Measurements from ENCODE around the gene FGF14.

Gene FGF14

DNA sequence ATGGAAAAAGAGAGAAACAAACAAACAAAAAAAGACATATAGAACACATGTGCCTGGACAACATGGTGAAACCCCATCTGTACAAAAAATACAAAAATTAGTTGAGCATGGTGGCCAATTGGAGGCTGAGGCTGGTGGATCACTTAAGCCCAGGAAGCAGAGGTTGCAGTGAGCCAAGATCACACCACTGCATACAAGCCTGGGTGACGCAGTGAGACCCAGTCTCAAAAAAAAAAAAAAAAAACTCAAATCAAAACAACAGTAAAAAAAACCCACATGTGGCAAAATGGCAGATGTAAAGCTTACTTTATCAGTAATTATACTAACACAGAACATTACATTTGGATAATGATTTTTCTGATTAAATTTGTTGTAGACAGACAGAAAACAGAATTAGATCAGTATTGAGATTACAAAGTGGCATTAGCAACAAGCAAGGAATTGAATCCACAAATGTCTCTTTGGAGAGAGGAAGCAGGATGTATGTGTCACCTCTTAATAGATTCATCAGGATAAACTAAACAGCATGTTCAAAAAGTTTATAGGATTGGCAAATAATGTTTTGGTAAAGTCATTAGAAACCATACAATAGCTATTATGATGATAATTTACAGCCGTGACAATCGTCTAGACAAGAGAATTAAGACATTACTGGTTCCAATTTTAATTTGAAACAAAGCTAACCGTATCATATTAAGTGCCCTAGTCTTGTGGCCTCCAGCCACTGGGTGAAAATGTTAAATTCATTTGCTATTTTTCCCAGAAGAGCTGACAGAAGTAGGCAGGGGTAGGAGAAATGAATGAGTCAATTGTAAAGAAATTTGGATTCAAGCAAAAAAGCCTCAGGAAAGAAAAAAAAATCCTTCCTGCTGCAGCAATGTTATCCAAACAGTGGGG lies 206.0 kb downstream of the FGF14 start:
- DNase-seq (ENCODE audit: low read depth): no peak
- H3K4me3 ChIP-seq (ENCODE audit: low read length): no peak overlapping the region
- TF ChIP-seq, protein P1, sequence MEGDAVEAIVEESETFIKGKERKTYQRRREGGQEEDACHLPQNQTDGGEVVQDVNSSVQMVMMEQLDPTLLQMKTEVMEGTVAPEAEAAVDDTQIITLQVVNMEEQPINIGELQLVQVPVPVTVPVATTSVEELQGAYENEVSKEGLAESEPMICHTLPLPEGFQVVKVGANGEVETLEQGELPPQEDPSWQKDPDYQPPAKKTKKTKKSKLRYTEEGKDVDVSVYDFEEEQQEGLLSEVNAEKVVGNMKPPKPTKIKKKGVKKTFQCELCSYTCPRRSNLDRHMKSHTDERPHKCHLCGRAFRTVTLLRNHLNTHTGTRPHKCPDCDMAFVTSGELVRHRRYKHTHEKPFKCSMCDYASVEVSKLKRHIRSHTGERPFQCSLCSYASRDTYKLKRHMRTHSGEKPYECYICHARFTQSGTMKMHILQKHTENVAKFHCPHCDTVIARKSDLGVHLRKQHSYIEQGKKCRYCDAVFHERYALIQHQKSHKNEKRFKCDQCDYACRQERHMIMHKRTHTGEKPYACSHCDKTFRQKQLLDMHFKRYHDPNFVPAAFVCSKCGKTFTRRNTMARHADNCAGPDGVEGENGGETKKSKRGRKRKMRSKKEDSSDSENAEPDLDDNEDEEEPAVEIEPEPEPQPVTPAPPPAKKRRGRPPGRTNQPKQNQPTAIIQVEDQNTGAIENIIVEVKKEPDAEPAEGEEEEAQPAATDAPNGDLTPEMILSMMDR (conservative IDR thresholded peaks at IDR 0.05; ENCODE audit: low read length): no peak

GRCh38 chr13:102192858-102193257 lies 209.0 kb downstream of the FGF14 start:
- TF ChIP-seq, protein P1 (conservative IDR thresholded peaks at IDR 0.05; ENCODE audit: low read length): no peak
- no peak overlapping the region for H3K4me3 ChIP-seq (ENCODE audit: low read length)
- no peak for DNase-seq (ENCODE audit: low read depth)

- TF ChIP-seq, protein P1 (conservative IDR thresholded peaks at IDR 0.05; ENCODE audit: low read length): no peak
- H3K4me3 ChIP-seq (ENCODE audit: low read length): no peak overlapping the region
- no peak for DNase-seq (ENCODE audit: low read depth)
Measured at GRCh38 chr13:102191951-102192502, 209.8 kb downstream of the FGF14 start.

DNA sequence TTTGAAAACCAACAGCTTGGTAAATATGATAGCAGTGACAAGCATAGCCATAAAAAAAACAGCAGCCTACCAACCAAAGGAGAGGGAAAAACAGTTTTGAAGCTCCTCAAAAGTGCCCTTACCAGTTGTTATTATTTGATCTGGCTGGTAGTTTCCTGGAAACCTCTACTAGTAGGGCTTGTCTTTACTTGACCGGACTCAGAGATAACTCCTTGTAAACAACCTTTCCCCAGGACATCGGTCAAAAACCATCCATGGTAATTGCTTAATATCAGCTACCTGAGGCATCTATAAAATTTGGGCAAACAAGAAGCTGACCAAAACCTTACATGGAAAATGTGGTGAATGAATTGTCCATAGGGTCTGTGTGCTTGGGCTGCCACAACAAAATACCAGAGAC lies 210.9 kb downstream of the FGF14 start:
- no peak for DNase-seq (ENCODE audit: low read depth)
- TF ChIP-seq, protein P1 (conservative IDR thresholded peaks at IDR 0.05; ENCODE audit: low read length): no peak
- no peak overlapping the region for H3K4me3 ChIP-seq (ENCODE audit: low read length)

DNA sequence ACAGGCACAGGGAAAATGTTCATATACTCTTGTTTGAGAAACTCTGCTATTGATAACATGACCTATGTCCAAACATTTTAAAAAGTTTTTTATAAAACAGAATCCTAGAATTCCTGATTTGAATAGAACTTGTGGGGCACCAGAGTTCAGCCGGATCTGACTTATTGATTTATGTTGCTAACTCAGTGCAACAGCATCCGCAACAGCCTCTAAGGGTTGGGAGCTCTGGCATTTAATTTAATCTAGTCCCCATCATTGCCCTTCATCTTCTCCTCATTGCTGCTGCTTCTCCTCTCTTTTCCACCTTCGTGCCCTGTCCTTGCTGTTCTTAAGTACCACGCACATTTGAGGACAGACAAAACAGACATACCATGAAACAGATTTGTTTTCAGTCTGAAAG lies 214.5 kb downstream of the FGF14 start:
- no peak overlapping the region for H3K4me3 ChIP-seq (ENCODE audit: low read length)
- no peak for DNase-seq (ENCODE audit: low read depth)
- TF ChIP-seq, protein P1 (conservative IDR thresholded peaks at IDR 0.05; ENCODE audit: low read length): no peak

DNA sequence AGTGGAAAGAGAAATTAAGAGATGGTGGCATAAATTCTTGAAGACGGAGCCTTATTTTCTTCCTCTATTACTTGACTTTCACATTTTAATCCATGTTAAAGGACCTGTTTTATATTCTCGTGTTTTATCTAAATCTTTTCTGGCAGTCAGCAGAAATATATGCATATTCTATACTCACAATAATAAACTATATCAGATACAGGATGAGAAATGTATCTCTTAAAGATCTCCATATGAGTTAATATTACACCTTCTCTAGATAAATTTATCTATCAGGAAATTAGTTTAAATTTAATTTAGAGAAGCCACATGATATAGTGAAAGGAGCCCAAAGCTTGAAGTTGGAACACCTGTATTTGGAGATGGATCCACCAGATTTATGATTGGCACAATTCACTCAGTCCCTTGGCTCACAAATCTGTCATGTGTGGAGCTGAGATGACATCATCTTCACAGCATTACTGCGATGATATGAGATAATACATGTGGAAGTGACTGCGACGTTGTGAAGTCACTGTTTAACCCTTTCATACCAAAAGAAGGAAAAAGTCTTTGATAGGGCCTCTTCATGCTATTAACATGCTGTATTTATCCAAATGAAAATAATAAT lies 216.4 kb downstream of the FGF14 start:
- no peak for DNase-seq (ENCODE audit: low read depth)
- TF ChIP-seq, protein P1 (conservative IDR thresholded peaks at IDR 0.05; ENCODE audit: low read length): no peak
- H3K4me3 ChIP-seq (ENCODE audit: low read length): no peak overlapping the region
